Erythroblast (primary cell): ENCODE data around the gene HS3ST2.

ENCODE experiments used
- GATA1 ChIP-seq: IDR thresholded peaks from 2 replicates; pipeline ENCODE4 v1.6.1; 2011; ENCODE audit warnings: low read depth, mild to moderate bottlenecking, control low read depth, low read length, moderate library complexity
- POLR2A ChIP-seq: IDR thresholded peaks from 2 replicates; pipeline ENCODE4 v1.6.1; 2011; ENCODE audit warnings: mild to moderate bottlenecking, low read length

DNA sequence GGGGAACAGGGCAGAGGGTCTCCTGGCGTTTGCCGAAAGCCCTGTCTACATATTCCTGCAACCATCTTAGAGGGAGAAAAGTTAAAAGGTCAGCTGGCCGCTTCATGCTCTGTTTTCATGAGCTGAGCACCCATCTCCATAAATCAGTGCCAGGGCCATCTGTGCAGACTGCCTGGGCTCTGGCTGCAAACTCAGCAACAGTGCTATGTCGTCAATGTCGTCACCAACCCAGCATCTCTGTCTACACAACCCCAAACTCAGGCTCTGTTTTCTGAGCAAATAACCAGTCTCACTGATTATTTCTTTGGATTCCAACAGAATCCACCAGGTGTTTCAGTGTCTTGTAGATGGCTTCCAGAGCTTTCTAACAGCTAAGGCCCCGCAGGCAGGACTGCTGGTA, 65.0 kb downstream of the HS3ST2 start:
- TF ChIP-seq POLR2A (no peak), GATA1 (no peak)
